HG03558 (cell line): ENCODE data around the gene PPP1R3F.
A peak's percentile ranks its signal among the peaks of the same experiment; 100 is the strongest.

Experiments
- ATAC-seq: cut with Tn5 transposase; IDR thresholded peaks from one replicate; pipeline ENCODE4 v1.9.1; 2021; ENCODE audit warnings: moderate number of reproducible peaks; ENCODE audit not compliant: unreplicated experiment; ENCODE audit errors: extremely low read depth

The PPP1R3F gene

GRCh38 chrX:49247916-49248811, 21.4 kb upstream of the PPP1R3F start:
- ATAC-seq: no peak

DNA sequence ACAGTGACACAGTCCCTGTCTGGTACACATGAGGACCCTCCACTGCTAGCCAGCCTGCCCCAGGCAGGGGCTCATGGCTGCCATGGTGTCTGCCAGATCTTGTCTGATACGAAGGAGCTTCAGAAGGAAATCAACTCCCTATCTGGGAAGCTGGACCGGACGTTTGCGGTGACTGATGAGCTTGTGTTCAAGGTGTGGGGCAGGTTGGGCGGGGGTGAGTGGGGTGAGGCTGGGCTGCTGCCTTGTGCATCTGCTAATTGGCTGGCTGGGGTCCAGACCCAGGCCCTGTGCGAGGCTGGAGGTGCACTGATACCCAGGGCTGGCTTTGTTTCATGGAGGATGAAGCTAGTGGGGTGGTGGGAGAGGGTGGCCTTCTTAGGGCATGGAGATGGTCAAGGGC, 20.5 kb upstream of the PPP1R3F start:
- no peak for ATAC-seq

GRCh38 chrX:49249616-49250015, 20.0 kb upstream of the PPP1R3F start:
- no peak for ATAC-seq

GRCh38 chrX:49250066-49250465, 19.5 kb upstream of the PPP1R3F start:
- ATAC-seq: no peak

DNA sequence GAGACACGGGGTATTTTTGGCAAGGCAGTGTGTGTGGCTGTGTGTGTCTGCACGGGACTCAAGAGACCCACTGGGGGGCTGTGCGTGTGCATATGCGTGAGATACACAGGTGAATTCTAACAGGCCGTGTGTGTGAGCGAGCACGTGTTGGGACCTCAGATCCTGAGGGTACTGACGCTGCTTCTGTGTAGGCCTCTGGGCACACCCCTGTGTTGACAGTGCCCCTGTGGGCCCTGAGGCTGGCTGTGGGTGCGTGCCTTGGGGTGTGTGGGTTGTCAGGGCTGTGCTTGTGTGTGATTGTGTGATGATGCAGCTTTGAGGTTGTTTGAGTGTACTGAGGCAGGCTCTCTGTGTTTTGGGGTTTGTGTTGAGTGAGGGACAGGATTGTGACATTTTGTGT, 19.0 kb upstream of the PPP1R3F start:
- no peak for ATAC-seq

DNA sequence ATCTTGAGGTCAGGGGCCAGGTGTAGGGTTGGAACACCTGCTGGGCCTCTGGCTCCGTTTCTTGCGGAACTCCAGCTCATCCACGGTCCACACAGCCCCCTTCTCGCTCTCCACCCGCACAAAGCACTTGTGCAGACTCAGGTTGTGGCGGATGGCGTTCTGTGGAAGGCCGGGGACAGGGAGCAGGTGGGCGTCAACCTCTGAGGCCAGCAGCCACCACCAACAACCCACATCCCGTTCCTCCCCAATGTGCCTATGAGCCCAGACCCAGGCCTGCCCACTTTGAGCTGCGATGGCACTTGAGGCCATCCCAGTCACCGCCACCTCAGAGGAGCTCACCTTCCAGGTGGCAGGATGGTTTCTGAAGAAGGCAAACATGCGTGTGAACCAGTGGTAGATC, 18.3 kb upstream of the PPP1R3F start:
- ATAC-seq: no peak

- ATAC-seq: no peak
Measured at GRCh38 chrX:49254639-49255038, 15.0 kb upstream of the PPP1R3F start.

GRCh38 chrX:49256268-49256995, 13.2 kb upstream of the PPP1R3F start:
- no peak for ATAC-seq

GRCh38 chrX:49257074-49257790, 12.4 kb upstream of the PPP1R3F start:
- ATAC-seq: no peak

DNA sequence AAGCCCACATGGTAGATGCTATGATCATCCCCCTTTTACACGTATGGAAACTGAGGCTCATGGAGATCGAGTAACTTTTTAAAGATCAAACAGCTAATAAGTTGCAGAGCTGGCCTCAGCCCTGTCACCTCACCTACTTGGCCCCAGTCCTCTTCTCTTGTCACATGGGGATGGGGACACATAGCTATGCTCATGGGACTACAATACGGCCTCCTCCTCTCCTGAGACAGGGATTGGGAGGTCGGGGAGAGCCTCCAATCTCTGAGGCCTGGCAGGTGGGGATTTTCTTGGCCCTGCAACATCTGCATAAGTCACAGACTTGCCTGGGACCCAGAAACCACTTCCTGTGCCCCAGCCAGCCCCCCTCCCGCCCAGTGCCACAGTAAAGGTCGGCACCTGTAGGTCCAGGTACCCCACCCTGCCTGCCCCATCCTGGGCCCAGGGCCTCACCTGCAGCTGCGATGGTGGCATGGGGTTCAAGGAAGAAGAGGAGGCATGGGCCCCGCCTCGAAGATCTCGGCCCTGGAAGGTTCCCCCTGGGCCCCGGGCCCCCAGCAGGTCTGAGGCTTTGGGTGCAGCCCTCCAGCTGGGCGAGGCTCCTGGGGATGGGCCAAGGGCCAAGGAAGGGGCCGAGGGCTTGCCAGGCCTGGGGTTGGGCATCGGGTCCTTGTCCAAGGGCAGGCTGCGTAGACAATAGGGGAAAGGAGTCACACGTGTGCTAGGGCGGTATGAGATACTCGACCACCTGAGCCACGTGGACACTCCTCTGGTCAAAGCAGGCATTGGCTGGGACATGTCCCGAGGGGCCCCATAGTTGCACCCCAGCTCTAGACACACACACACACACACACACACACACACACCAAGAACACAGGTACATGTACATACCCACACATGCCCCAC, 11.5 kb upstream of the PPP1R3F start:
- no peak for ATAC-seq

DNA sequence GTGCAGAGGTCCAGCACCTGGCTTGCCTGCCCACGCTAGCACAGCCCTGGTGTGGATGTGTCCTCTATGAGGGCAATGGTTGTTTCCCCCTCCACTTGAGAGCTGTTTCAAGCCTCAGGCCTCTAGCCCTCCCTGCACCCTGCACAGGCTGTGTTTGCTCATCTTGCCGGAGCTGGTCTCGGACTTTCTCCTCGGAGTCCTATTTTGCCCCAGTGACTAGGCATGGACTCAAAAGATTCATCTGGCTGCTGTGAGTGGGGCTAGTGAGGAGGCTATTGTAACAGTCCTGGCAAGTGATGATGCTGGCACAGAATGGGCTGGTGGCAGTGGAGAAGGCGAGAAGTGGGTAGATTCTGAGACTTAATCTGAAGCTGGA, 10.9 kb upstream of the PPP1R3F start:
- ATAC-seq: no peak

GRCh38 chrX:49260221-49260985, 9.2 kb upstream of the PPP1R3F start:
- ATAC-seq: no peak

GRCh38 chrX:49262603-49263002, 7.0 kb upstream of the PPP1R3F start:
- no peak for ATAC-seq

GRCh38 chrX:49263631-49264030, 6.0 kb upstream of the PPP1R3F start:
- ATAC-seq: no peak

GRCh38 chrX:49264460-49264859, 5.1 kb upstream of the PPP1R3F start, which contains the start of gene FOXP3:
Gene FOXP3 (minus strand): TSS chrX:49264710. CDS start chrX:49258505, 6,205 bp downstream.
- no peak for ATAC-seq

- no peak for ATAC-seq
Measured at GRCh38 chrX:49266523-49267445, 2.8 kb upstream of the PPP1R3F start.

- no peak for ATAC-seq
Measured at GRCh38 chrX:49268702-49269009, 937 bp upstream of the PPP1R3F start.

DNA sequence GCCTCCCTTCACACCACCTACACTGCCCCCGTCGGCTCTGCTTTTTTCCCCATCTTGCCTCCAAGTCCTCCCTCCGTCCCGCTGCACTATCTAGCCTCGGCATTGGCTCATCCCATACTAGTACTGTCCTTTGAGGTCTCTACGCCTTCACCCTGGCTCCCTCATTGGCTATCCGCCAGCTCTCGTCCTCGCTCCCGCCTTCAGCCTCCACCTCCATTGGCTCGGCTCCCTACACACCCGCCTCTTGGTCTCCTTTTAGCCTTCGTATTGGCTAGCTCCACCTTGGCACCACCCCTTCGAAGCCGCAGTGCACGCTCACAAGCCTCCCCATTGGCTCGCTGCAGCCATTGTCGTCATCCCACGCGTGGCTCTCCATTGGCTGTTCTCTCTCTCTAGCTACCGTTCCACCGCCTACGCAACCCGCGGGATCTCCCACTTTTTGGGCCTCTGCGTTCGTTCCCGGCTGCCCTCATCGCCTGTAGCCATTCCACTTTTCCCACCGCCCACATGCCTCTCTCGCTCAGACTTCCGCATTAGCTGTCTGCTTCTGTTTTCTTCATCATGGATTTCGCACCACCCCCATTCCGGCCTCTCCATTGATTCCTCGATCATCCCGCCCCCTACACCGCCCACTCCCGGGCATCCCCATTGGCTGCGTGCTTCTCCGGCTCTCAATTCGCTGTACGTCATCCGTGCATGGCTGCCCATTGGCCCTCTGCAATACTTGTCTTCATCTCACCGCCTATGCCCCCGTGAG, 405 bp upstream of the PPP1R3F start:
- peak; percentile 69 for ATAC-seq
